GM18508 (cell line): ENCODE data around the gene ZNF618.

Experiments
- ATAC-seq: cut with Tn5 transposase; IDR thresholded peaks from one replicate; pipeline ENCODE4 v1.9.1; 2021; ENCODE audit warnings: moderate number of reproducible peaks; ENCODE audit not compliant: insufficient read depth, unreplicated experiment

Gene ZNF618

DNA sequence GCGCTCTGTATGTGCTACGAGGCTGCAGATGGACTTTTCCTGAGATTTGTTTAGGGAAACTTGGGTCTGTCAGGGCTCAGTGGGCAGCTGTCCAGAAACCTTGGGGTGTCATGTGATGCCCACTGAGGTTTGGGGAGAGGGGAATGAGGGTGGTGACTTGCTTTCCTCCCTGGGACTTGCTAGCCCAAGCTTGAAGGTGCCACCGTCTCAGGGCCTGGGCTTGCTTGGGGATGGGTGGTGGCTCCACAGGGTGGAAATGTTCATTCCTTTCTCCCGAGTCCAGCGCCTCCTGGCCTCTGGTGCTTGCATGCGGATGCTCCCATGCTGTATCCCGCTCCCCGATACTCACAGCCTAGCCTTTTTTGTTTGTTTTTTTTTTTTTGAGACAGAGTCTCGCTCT lies 33.3 kb downstream of the ZNF618 start:
- no peak for ATAC-seq

DNA sequence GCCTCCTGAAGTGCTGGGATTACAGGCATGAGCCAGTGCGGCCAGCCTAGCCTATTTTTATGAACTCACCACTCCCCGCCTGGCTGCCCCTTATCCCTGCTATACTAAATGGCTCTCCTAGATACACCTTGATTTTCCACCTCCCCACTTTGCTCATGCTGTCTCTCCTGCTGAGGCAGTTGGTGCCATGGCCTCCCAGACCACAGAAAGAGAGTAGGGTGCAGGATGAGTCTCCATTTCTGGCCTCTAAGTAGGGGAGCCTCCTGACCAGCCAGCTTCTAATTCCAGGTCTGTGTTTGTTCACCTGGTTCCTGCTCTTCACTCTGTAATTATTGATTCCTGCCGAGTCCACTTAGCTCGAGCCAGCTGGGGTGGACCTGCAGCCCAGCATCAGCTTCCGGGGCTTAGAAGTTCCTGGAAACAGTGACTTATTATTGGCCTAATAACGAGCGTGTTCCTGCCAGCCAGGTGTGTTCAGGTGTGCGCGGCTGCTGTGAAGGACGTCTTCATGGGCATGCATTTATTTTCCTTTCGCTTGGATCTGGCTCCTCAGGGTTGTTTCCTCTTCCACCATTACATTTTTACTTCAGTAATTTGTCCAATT lies 34.0 kb downstream of the ZNF618 start:
- no peak for ATAC-seq

DNA sequence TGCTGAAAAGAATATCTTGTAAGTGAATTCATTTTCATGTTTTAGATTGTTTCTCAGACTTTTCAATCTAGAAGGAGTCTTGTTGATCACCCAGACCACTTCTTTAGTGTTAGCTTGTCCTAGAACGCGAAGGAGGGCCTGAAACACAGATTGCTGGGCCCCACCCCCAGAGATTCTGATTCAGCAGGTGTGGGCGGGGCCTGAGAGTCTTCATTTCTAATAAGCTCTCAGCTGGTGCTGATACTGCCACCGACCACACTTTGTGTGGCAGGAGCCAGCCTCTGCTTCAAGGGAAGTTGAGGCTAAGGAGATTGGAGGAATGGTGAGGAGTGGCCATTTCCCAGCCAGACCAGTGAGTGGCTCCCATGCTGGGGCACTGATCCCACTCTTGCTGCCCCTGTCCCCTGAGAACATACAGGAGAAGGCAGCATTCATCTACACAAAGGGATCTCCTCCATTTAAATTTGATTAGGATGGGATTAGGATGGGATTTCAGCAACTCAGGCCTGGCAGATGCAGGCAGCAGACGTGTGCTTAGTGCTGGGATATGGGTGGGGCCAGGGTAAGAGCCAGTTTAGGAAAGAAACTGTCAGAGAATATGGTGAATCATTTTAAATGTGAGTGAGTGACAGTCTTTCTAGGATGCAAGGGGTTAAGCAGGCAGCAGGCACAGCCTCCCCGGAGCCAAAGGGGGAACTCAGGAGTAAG lies 35.9 kb downstream of the ZNF618 start:
- no peak for ATAC-seq

DNA sequence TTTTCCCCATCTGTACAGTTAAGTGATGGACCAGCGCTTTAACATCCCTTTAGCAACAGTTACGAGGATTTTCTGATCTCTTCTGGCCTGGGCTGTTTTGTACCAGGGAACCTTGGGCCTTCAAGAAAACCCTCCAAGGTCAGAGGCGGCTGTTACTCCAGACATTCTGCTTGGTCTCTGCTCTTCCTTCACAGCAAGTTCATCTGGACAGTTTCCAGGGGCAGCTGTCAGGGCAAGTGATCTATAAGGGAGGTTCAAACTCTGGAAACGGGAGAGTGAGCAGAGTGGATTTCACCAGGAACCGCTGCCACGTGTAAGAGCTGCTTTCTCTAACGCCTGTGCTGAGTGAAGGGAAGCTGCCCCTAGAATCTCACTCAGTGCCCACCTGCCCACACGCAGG lies 36.7 kb downstream of the ZNF618 start:
- no peak for ATAC-seq

DNA sequence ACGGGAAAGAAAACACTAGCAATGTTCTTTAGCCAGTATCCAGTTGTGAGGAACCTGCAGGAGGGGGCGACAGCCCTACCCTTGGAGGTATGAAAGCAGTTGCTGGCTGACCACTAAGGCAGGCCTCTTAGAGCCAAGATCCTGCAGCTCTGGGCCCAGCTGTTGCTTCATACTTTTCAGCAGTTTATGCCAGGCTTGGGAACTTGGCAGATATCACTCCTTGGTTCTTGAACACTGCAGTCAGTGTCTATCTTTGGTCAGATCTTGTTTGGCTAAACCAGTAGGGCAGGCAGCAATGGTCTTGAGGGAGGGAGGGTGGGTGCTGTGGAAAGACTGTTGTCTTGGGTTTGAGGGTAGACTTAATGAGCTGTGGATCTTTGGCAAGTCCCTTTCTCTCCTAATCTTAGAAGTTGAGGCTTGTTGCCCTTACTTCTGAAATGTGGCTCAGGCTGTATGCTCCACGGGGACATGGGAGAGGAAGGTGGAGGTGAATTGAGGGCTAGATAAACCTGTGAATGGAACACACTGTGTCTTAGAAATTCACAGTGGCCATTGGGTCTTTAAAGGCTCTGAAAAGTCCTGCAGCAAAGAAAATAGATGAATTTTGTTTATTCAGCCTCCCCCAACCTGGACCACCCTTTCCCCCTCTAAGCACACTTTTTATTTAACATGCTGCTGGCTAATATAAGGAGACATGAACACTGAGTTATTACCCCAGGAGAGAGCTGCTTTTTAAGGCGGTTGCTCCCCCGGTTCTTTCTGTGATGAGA lies 37.5 kb downstream of the ZNF618 start:
- no peak for ATAC-seq

DNA sequence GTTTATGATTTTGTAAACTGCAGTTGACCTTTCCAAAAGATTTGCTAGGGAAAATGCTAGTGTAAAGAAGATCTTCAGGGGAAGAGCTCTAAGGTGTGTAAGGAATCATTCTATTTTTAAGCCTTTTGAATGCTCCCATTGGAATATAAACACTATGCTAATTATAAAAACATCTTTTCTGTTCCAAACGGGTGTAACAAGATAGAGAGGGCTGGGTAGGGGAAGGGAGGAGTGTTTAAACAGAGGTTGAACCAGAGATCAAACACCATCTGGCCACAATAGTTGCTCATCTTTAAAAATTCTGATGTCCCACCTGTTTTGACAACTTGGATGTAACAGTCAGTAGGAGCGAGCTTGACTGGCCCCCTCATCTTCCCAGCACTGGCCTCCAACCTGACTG lies 38.4 kb downstream of the ZNF618 start:
- ATAC-seq = no peak

DNA sequence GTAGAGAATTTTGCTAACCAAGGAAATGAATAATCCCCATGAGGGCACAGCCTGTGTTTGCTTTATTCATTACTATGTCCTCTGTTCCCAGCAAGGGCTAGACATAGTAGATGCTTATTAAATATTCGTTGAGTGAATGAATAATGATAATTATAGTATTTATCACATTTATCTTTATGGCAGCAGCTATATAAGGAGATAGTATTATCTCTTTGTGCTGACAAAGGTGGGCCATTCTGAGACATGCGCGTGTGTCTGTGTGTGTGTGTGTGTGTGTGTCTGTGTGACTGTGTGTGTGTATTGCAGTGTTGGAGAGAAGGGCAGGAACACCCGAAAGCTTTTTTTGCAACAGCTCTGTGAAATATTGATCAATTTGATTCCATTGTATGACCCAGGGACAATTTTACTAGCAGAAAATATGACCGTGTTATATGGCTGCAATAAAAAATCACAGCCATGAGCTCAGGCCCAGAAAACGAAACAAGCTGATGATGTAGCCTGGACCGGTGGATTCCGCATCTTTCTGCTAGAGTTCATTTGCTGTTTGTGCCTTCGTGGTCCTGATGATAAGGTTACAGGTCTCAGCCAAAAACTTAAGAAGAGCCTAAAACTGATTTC lies 39.8 kb downstream of the ZNF618 start:
- no peak for ATAC-seq

DNA sequence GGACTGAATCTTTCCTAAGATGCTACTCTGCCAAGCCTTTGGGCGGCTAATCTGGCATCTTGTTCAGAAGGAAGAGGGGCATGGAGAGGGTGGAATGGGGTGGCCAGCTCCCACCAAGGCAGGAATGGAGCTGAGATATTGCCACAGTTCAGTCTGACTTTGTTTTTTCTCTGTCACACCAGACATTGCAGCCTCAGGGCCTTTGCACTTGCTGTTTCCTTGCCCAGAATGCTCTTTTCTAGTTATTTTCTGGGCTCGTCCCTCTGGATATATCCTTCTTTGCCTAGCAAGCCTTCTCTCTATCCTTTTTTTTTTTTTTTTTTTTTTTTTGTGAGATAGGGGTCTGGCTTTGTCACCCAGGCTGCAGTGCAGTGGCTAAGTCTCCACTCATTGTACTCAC lies 40.8 kb downstream of the ZNF618 start:
- ATAC-seq = no peak

DNA sequence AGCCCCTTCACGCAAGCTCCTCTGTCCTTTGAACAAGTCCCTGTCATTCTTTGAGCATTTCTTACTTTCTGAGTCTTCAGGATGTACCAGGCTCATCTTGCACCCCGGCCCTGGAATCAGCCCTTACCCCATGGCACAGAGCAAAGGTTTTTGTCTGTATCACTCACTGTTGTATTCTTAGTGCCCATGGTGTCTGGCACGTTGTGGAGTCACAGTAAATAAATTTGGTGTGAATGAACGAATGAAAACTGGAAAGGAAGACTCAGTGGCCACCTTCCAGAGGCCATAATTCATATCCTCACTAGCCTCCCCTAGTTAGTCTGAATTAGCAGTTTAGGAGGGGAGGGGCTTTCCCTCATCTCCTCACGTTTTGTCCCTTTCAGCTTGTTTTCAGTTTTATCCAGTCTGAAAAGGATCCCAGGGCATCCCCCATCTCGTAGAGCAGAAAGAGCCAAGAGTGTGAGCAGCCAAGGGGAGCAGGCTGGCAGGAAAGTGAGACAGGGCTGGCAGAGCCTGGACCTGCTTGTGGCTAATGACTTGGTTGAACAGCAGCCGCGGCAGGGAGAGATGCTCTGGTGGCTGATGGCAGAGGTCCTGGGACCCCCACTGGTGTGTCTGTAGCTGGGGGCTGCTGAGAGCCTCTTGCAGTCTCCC lies 42.7 kb downstream of the ZNF618 start:
- ATAC-seq = no peak

DNA sequence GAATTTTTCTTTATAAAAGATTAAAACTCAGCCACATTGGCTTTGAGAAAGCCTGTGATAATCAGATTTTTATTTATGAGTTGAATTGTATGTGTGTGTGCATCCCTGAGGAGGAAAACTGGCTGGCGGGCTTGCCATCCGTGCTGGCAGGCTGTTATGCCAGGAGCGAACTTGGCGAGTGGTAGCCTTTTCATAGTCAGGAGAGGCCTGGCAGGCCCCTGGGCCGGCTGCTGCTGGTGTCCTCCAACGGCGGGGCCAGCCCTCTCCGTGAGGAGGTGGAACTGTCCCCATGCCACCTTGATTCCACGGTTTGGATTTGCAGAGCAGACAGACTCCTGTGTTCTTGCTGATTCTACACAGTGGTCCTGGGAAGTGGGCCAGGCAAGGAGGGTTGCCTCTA lies 43.3 kb downstream of the ZNF618 start:
- ATAC-seq = no peak

DNA sequence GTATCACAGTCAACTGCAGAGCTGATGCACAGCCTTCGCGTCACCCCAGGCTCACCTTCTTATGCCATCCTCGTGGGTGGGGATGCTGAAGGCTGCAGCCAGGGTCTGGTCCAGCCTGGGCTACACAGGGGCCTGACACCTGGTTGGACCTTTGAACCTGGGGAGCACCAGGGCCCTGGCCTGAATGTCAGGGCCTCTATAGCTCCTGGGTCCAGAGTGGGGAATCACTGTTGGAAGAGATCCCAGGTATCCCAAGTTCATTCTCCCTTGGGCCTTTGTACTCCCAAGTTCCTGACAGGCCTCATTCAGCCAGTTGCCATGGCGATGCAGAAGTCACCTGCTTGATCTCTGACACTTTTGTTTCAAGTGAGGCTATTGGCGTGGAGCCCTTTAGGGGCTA lies 43.8 kb downstream of the ZNF618 start:
- ATAC-seq = no peak

DNA sequence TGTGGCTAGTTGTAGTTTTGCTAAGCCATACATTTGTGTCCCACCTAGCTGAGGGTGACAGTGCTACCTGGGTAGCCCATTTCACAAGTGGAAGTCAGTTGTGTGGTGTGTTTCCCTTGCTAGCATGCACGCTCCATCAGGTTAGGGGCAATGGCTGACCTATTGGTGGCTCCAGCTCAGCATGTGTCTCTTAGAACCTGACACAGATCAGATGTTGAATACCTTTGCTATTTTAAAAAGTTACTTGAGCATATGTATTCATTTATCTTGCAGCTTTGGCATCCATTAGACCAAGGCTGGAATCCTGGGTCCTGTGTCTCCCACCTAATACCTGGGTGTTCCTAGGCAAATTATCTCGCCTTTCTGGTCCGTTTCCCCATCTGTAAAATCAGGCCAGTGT lies 44.8 kb downstream of the ZNF618 start:
- ATAC-seq = no peak

DNA sequence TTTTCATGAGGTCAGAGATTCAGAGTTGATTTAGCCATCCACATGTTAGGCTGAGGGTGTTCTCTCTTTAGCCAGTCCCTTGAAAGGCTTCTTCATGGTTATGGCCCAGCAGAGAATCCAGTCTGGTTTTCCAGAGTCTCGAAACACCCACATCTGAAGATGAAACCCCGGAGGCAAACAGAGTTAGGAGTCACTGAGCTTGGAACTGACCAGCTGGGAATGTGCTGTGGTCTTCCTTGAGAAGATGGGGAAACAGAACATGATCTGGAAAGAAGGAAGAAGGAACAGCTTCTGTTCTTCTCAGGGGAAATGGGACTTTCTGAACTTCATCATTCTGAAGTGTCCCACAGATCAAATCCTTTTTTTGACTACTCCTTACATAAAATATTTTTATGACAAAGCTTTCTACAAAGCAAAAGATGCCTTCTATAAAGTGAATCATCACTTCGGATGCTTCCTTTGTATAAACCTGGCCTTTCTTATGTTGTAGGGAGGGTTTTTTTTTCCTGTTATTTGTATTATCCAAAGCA lies 45.4 kb downstream of the ZNF618 start:
- no peak for ATAC-seq

DNA sequence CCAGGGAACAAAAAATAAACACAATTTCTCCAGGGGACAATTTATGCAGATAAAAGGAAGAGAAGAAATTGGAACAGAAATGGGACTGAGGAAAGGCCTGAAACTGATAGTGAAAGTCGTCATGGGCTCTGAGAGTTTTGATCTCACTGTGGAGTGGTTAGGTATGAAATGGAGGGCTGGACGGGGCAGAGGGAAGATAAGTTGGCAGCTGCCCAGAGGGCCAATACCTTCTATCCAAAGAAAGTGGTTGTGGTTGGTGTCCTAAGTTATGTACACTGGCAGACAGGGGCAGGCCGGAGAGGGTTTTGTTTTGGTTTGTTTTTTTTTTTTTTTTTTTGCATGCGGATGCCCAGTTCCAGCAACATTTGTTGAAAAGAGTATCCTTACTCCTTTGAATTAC lies 46.1 kb downstream of the ZNF618 start:
- no peak for ATAC-seq

DNA sequence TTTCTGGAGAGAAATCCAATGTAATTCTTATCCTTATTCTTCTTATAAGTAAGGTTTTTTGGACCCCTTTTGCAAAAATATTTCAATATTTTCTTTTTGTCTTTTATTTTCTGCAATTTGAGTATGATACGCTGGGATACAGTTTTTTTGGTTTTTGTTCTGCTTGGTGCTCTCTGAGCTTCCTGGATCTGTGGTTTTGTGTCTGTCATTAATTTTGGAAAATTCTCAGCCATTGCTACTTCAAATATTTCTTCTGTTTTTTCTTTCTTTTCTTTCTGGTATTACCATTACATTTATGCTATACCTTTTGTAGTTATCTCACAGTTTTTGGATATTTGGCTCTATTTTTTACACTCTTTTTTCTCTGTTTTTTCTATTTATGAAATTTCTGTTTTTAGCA lies 50.1 kb downstream of the ZNF618 start:
- ATAC-seq = no peak

DNA sequence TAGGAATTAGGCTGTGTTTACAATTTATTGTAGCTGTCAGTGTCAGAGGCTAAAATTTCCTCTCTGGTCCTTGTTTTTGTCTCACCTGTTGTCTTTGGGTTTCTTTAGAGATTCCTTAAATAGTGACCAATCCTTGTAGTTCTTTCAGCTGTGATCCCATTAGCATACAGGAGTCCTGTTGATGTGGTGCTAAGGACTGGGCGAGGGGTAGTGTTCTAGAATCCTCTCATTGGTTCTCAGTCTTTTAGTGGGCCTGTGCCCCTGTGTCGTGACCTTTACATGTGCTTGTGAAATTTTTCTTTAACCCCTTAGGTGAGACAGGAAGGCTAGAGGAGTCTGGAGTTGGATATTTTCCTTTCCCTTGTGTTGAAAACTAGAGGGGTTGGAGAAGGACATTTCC lies 51.2 kb downstream of the ZNF618 start:
- ATAC-seq = no peak

DNA sequence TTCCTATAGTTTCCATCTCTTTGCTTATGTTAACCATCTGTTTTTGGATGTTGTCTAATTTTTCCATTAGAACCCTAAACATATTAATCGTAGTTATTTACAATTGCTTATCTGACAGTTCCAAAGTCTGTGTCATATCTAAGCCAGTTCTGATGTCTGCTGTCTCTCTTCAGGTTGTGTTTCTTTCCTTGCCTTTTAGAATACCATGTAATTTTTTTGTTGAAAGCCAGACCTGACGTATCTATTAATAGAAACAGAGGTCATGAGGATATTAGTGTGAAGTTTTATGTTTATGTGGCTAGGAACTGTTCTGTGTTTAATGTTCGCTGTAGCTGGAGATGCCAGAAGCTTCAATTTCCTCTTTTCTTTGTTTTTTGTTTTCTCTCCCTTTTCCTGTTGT lies 52.2 kb downstream of the ZNF618 start:
- ATAC-seq = no peak

DNA sequence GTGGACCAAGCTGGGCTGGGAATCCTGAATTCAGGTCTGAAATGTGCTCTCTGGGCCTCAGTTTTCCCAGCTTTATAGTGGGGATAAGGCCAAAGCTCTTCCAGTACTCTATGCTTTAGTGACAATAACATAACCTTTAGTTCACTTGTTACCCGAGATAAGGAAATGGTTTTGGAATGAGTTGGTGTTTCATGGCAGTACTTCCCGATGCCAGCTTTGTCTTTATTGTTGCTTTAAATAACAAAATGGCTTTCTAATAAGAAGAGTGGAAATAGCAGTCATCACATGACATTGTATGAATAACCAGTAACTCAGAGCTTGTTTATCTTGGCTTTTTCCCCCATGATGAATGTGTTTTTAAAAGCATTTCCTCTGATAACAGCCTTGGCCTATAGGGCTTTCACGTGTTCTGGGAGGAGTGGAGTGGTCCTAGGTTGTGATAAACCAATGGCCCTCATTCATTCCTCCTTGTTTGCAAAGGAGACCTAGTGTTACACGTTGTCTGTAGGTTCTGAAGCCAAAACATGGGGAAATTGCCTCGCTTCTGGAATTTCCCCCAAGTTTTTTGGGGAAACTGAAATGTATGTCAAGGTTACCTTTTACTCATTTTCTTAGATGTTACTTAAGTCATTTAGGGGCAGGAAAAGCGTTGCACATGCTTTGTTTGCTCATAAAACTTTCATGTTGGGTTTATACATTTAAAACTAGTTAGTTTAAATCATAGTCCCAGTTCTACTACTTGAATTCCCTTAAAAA lies 53.7 kb downstream of the ZNF618 start:
- no peak for ATAC-seq

DNA sequence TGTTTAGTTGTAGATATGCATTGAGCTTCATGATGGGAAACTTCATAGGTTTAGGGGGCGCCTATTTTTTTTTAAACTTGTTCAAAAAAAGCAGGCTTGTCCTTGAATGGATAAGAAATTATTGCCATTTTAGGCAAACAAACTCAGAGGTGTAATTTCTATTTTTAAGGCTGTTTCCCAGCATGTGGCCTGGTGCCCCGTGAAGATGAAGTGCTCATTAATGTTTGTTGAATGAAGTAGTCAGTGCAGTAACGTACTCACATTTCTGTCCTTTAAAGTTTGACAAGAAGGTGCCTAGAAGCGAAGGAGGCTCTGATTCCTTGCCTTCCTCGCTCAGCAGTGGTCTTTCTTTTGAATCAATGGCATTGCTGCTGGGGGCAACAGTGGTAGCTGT lies 54.3 kb downstream of the ZNF618 start:
- no peak for ATAC-seq

DNA sequence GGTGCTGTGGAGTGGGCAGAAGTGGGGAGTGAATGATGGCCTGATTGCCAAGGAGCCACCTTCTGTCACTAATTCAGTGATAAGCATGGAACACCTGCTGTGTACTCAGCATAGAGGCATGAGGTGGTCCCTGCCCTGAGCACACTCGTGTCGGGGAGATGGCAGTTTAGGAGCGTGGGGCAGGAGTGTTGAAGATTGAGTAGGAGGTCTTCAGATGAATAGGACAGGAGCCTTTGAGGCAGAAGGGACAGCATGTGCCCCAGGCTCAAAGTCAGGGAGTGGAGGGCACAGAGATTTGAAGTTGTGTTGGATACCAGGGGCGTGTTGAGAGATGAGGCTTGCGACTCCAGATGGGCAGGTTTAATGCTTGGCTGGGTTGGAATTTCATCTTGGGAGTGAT lies 55.0 kb downstream of the ZNF618 start:
- ATAC-seq = no peak
